RWPE1 (cell line): ENCODE data around the gene RTEL1.

Source experiments
- CTCF ChIA-PET: fragments of 350-600 bp; sonication (Branson Sonifier 250); formaldehyde crosslinking; extraction: SDS; loops from one replicate; lab custom pipeline; 2021; lab: Yijun Ruan, JAX
- POLR2A ChIA-PET: fragments of 400-600 bp; formaldehyde crosslinking; extraction: SDS; loops from one replicate; lab custom pipeline; 2020; ENCODE audit warnings: antibody characterized with exemption; ENCODE audit not compliant: low non-redundant PET; lab: Yijun Ruan, JAX
- DNase-seq: peaks from one replicate; pipeline ENCODE4 v3.0.0; 2012; ENCODE audit warnings: low spot score
- H3K27ac ChIP-seq: fragments of 450-650 bp; 2 replicates; pipeline ENCODE4 v1.5.1; 2017
- TF ChIP-seq, protein P1 (sequence below): fragments of 450-650 bp; conservative IDR thresholded peaks from 2 replicates; pipeline ENCODE4 v1.5.1; 2017; ENCODE audit warnings: low read depth, mild to moderate bottlenecking

Gene RTEL1

GRCh38 chr20:63661108-63661507, 3.0 kb downstream of the RTEL1 start:
- POLR2A ChIA-PET = interaction anchor here (0.6 to 1.1 kb wide), 3 partner anchors 19 to 123 kb away, joined by 3 read pairs; no protein-coding TSS in a partner anchor
- CTCF ChIA-PET = interaction anchor here (0.6 to 1.0 kb wide), 3 partner anchors 14 to 123 kb away, joined by 3 to 6 read pairs (median 3); partner anchors contain the start of gene PTK6
- TF ChIP-seq, protein P1, sequence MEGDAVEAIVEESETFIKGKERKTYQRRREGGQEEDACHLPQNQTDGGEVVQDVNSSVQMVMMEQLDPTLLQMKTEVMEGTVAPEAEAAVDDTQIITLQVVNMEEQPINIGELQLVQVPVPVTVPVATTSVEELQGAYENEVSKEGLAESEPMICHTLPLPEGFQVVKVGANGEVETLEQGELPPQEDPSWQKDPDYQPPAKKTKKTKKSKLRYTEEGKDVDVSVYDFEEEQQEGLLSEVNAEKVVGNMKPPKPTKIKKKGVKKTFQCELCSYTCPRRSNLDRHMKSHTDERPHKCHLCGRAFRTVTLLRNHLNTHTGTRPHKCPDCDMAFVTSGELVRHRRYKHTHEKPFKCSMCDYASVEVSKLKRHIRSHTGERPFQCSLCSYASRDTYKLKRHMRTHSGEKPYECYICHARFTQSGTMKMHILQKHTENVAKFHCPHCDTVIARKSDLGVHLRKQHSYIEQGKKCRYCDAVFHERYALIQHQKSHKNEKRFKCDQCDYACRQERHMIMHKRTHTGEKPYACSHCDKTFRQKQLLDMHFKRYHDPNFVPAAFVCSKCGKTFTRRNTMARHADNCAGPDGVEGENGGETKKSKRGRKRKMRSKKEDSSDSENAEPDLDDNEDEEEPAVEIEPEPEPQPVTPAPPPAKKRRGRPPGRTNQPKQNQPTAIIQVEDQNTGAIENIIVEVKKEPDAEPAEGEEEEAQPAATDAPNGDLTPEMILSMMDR = no peak
- no peak for DNase-seq
- H3K27ac ChIP-seq = 0 out of 2 replicates have a peak overlapping the region, but pooled peaks have one; percentile 0

GRCh38 chr20:63661959-63662812, 4.1 kb downstream of the RTEL1 start:
- TF ChIP-seq, protein P1 = no peak
- H3K27ac ChIP-seq = peak overlapping the region; percentile 18; the same call in 1 of the 2 replicates
- POLR2A ChIA-PET = interaction anchor here (0.5 to 1.1 kb wide), 2 partner anchors 20 to 133 kb away, joined by 3 read pairs; no protein-coding TSS in a partner anchor
- CTCF ChIA-PET = interaction anchor here (0.5 to 1.0 kb wide), 3 partner anchors 124 to 1365 kb away, joined by 4 to 6 read pairs (median 6); partner anchors contain the start of gene PTK6
- DNase-seq = no peak

- ChIA-PET POLR2A (no interaction called here), CTCF (interaction anchor here (0.6 kb wide), 1 partner anchor 375 kb away, joined by 6 read pairs; no protein-coding TSS in a partner anchor)
- DNase-seq = no peak
- TF ChIP-seq, protein P1 = no peak
- H3K27ac ChIP-seq = peak overlapping the region; percentile 18; the same call in 1 of the 2 replicates
Observed at GRCh38 chr20:63662813-63663189, 4.7 kb downstream of the RTEL1 start.

GRCh38 chr20:63663332-63664066, 5.4 kb downstream of the RTEL1 start:
- ChIA-PET POLR2A (no interaction called here), CTCF (no interaction called here)
- TF ChIP-seq, protein P1 = no peak
- peak overlapping the region; percentile 18 for H3K27ac ChIP-seq
- no peak for DNase-seq

DNA sequence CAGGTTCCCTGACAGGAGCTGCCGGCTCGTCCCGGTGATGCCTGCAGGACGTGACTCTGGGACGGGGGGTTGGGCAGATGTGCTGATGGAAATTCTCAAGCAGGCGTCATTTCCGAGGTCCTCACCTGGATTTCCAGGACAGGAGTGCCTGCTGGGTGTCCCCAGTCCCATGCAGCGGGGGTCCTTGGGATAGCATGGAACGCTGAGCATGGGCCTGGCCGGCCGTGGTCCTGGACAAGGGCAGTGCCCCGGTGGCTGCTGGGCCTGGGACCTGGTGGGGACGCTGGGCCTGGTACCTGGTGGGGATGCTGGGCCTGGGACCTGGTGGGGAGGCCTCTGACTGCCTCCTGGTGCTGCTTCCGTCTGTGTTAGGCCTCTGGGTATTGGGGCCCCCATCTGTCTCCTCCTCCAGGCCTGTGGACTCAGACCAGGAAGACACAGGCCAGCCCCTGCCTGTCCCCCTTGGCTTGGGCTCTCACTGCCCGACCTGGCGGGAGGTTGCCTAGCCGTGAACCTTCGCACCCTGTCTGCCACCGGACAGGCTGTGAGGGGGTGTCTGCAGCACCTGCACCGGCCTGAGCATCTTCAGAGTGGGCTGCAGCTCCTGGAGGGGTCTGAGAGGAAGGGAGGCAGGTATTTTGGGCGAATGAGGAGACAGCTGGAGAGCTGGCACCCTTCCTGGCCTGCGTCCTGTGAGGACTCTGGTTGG, 6.2 kb downstream of the RTEL1 start:
- ChIA-PET CTCF (no interaction called here), POLR2A (interaction anchor here (1.6 kb wide), 1 partner anchor 18 kb away, joined by 3 read pairs; no protein-coding TSS in a partner anchor)
- H3K27ac ChIP-seq = peak overlapping the region; percentile 18
- TF ChIP-seq, protein P1 = no peak
- no peak for DNase-seq
